Measurements from ENCODE around the gene APOC4.

Gene APOC4

GRCh38 chr19:44942067-44942571 lies at the start of gene APOC4:
APOC4 (plus strand) TSS chr19:44942237; CDS start chr19:44942278, 41 bp downstream.
- H3K4me3 Mint-ChIP-seq: no peak within 1 kb of the TSS
- H3K4me1 Mint-ChIP-seq (ENCODE audit: low read depth): no peaks in the 10 kb centered on the region
- no peaks in the 10 kb centered on the region for H3K36me3 Mint-ChIP-seq (ENCODE audit: low read depth)
- no peak within 1 kb of the TSS for H3K27ac Mint-ChIP-seq
- no peaks in the 10 kb centered on the region for H3K9me3 Mint-ChIP-seq
- no peaks in the 10 kb centered on the region for H3K27me3 Mint-ChIP-seq (ENCODE audit: low read depth)

- Mint-ChIP-seq H3K27ac (peak overlapping the region; percentile 33), H3K4me3 (peak overlapping the region; percentile 93), H3K36me3 (ENCODE audit: low read depth) (peaks cover 36% of the 10 kb centered on the region), H3K27me3 (ENCODE audit: low read depth) (no peaks in the 10 kb centered on the region), H3K9me3 (peaks cover 3% of the 10 kb centered on the region), H3K4me1 (ENCODE audit: low read depth) (peaks cover 21% of the 10 kb centered on the region)
Measured at GRCh38 chr19:44892932-44893331, 49.1 kb upstream of the APOC4 start.

- Mint-ChIP-seq H3K27me3 (ENCODE audit: low read depth) (no peaks in the 10 kb centered on the region), H3K36me3 (ENCODE audit: low read depth) (peaks cover 39% of the 10 kb centered on the region), H3K27ac (no peak overlapping the region), H3K4me3 (peak overlapping the region; percentile 93), H3K4me1 (ENCODE audit: low read depth) (peaks cover 21% of the 10 kb centered on the region), H3K9me3 (peaks cover 3% of the 10 kb centered on the region)
Measured at GRCh38 chr19:44893332-44894051, 48.5 kb upstream of the APOC4 start.

GRCh38 chr19:44894052-44894400 lies 48.0 kb upstream of the APOC4 start:
- peaks cover 39% of the 10 kb centered on the region for H3K36me3 Mint-ChIP-seq (ENCODE audit: low read depth)
- no peak overlapping the region for H3K4me3 Mint-ChIP-seq
- H3K27ac Mint-ChIP-seq: no peak overlapping the region
- peaks cover 2% of the 10 kb centered on the region for H3K9me3 Mint-ChIP-seq
- H3K4me1 Mint-ChIP-seq (ENCODE audit: low read depth): peaks cover 20% of the 10 kb centered on the region
- no peaks in the 10 kb centered on the region for H3K27me3 Mint-ChIP-seq (ENCODE audit: low read depth)

GRCh38 chr19:44894946-44895345 lies 47.1 kb upstream of the APOC4 start:
- Mint-ChIP-seq H3K27ac (no peak overlapping the region), H3K4me3 (no peak overlapping the region), H3K27me3 (ENCODE audit: low read depth) (no peaks in the 10 kb centered on the region), H3K4me1 (ENCODE audit: low read depth) (peaks cover 18% of the 10 kb centered on the region), H3K9me3 (no peaks in the 10 kb centered on the region), H3K36me3 (ENCODE audit: low read depth) (peaks cover 38% of the 10 kb centered on the region)

- Mint-ChIP-seq H3K4me3 (no peak overlapping the region), H3K27ac (no peak overlapping the region), H3K9me3 (no peaks in the 10 kb centered on the region), H3K36me3 (ENCODE audit: low read depth) (peaks cover 41% of the 10 kb centered on the region), H3K27me3 (ENCODE audit: low read depth) (no peaks in the 10 kb centered on the region), H3K4me1 (ENCODE audit: low read depth) (peaks cover 2% of the 10 kb centered on the region)
Measured at GRCh38 chr19:44897835-44898234, 44.2 kb upstream of the APOC4 start.

GRCh38 chr19:44900328-44901244 lies 41.5 kb upstream of the APOC4 start:
- H3K9me3 Mint-ChIP-seq: no peaks in the 10 kb centered on the region
- peaks cover 1% of the 10 kb centered on the region for H3K4me1 Mint-ChIP-seq (ENCODE audit: low read depth)
- no peak overlapping the region for H3K27ac Mint-ChIP-seq
- H3K4me3 Mint-ChIP-seq: no peak overlapping the region
- no peaks in the 10 kb centered on the region for H3K27me3 Mint-ChIP-seq (ENCODE audit: low read depth)
- H3K36me3 Mint-ChIP-seq (ENCODE audit: low read depth): peaks cover 27% of the 10 kb centered on the region

- H3K9me3 Mint-ChIP-seq: no peaks in the 10 kb centered on the region
- H3K27ac Mint-ChIP-seq: no peak overlapping the region
- H3K27me3 Mint-ChIP-seq (ENCODE audit: low read depth): peaks cover 16% of the 10 kb centered on the region
- no peak overlapping the region for H3K4me3 Mint-ChIP-seq
- peaks cover 12% of the 10 kb centered on the region for H3K36me3 Mint-ChIP-seq (ENCODE audit: low read depth)
- peaks cover 7% of the 10 kb centered on the region for H3K4me1 Mint-ChIP-seq (ENCODE audit: low read depth)
Measured at GRCh38 chr19:44903216-44903601, 38.8 kb upstream of the APOC4 start.

- Mint-ChIP-seq H3K36me3 (ENCODE audit: low read depth) (peaks cover 11% of the 10 kb centered on the region), H3K4me1 (ENCODE audit: low read depth) (peaks cover 7% of the 10 kb centered on the region), H3K4me3 (no peak overlapping the region), H3K27ac (no peak overlapping the region), H3K27me3 (ENCODE audit: low read depth) (peaks cover 16% of the 10 kb centered on the region), H3K9me3 (no peaks in the 10 kb centered on the region)
Measured at GRCh38 chr19:44903602-44904425, 38.2 kb upstream of the APOC4 start.

- Mint-ChIP-seq H3K4me1 (ENCODE audit: low read depth) (peaks cover 7% of the 10 kb centered on the region), H3K36me3 (ENCODE audit: low read depth) (peaks cover 11% of the 10 kb centered on the region), H3K4me3 (no peak overlapping the region), H3K27ac (no peak overlapping the region), H3K27me3 (ENCODE audit: low read depth) (peaks cover 16% of the 10 kb centered on the region), H3K9me3 (no peaks in the 10 kb centered on the region)
Measured at GRCh38 chr19:44904426-44904994, 37.5 kb upstream of the APOC4 start.

- H3K27ac Mint-ChIP-seq: no peak within 1 kb of the TSS
- peak within 1 kb of the TSS; percentile 27 for H3K4me3 Mint-ChIP-seq
- H3K9me3 Mint-ChIP-seq: no peaks in the 10 kb centered on the region
- peaks cover 7% of the 10 kb centered on the region for H3K4me1 Mint-ChIP-seq (ENCODE audit: low read depth)
- peaks cover 16% of the 10 kb centered on the region for H3K27me3 Mint-ChIP-seq (ENCODE audit: low read depth)
- H3K36me3 Mint-ChIP-seq (ENCODE audit: low read depth): peaks cover 8% of the 10 kb centered on the region
Measured at GRCh38 chr19:44905437-44906160, 36.4 kb upstream of the APOC4 start, which contains the start of gene APOE. APOE (plus strand) TSS chr19:44905796; CDS start chr19:44906625, 829 bp downstream.

- H3K9me3 Mint-ChIP-seq: no peaks in the 10 kb centered on the region
- H3K27ac Mint-ChIP-seq: no peak overlapping the region
- no peak overlapping the region for H3K4me3 Mint-ChIP-seq
- peaks cover 4% of the 10 kb centered on the region for H3K36me3 Mint-ChIP-seq (ENCODE audit: low read depth)
- H3K4me1 Mint-ChIP-seq (ENCODE audit: low read depth): peaks cover 10% of the 10 kb centered on the region
- peaks cover 22% of the 10 kb centered on the region for H3K27me3 Mint-ChIP-seq (ENCODE audit: low read depth)
Measured at GRCh38 chr19:44907613-44908012, 34.4 kb upstream of the APOC4 start.

- H3K27me3 Mint-ChIP-seq (ENCODE audit: low read depth): peaks cover 28% of the 10 kb centered on the region
- peaks cover 2% of the 10 kb centered on the region for H3K36me3 Mint-ChIP-seq (ENCODE audit: low read depth)
- H3K9me3 Mint-ChIP-seq: no peaks in the 10 kb centered on the region
- no peak overlapping the region for H3K4me3 Mint-ChIP-seq
- H3K27ac Mint-ChIP-seq: no peak overlapping the region
- H3K4me1 Mint-ChIP-seq (ENCODE audit: low read depth): peaks cover 10% of the 10 kb centered on the region
Measured at GRCh38 chr19:44908074-44908835, 33.8 kb upstream of the APOC4 start.

Data from T-helper 1 cell treated with Interleukin-12 subunit alpha and Interleukin-12 subunit beta and Interleukin-4 antibody, amounts not matched to agents 30 μg/mL and 1 μg/mL, for 36 hours (primary cell).